Epithelial cell of esophagus (primary cell): ENCODE data around the gene CDC14A.
A peak's percentile ranks its signal among the peaks of the same experiment; 100 is the strongest.

Source experiments
- DNase-seq: peaks from one replicate; pipeline ENCODE4 v3.0.0; 2010; ENCODE audit warnings: low read depth
- H3K4me3 ChIP-seq: 2 replicates; pipeline ENCODE4 v1.5.1; 2011; ENCODE audit warnings: mild to moderate bottlenecking, low read length, control low read depth
- CTCF ChIP-seq: IDR thresholded peaks from 2 replicates; pipeline ENCODE4 v1.5.1; 2011; ENCODE audit warnings: low read depth, mild to moderate bottlenecking, low read length, control low read depth, inconsistent platforms; ENCODE audit not compliant: insufficient read depth; ENCODE audit errors: missing control alignments

CDC14A gene

GRCh38 chr1:100457683-100458082, 105.4 kb downstream of the CDC14A start:
- DNase-seq = no peak
- no peak overlapping the region for H3K4me3 ChIP-seq
- no peak for TF ChIP-seq CTCF

- peak; percentile 11 for DNase-seq
- TF ChIP-seq CTCF = no peak
- H3K4me3 ChIP-seq = no peak overlapping the region
Measured at GRCh38 chr1:100458661-100459357, 106.5 kb downstream of the CDC14A start.

GRCh38 chr1:100459358-100460114, 107.2 kb downstream of the CDC14A start:
- no peak overlapping the region for H3K4me3 ChIP-seq
- peak; percentile 80 for DNase-seq
- peak; percentile 97 for TF ChIP-seq CTCF

GRCh38 chr1:100461222-100461621, 108.9 kb downstream of the CDC14A start:
- H3K4me3 ChIP-seq = no peak overlapping the region
- no peak for TF ChIP-seq CTCF
- no peak for DNase-seq

- no peak for DNase-seq
- TF ChIP-seq CTCF = no peak
- no peak overlapping the region for H3K4me3 ChIP-seq
Measured at GRCh38 chr1:100462326-100463025, 110.2 kb downstream of the CDC14A start.

GRCh38 chr1:100463791-100464424, 111.6 kb downstream of the CDC14A start:
- DNase-seq = peak; percentile 60
- TF ChIP-seq CTCF = peak; percentile 93
- H3K4me3 ChIP-seq = no peak overlapping the region
